Coronary artery (tissue), 2 donors: ENCODE measurements around the gene DPYSL3.

ENCODE experiments used
- DNase-seq: peaks from one replicate; pipeline ENCODE4 v3.0.0-alpha.2; 2017; ENCODE audit warnings: low spot score
- H3K27ac ChIP-seq, 2 donors: fragments of 200-600 bp; sonication (generic); one replicate each; pipeline ENCODE4 v1.5.1; 2016 to 2019
- H3K4me3 ChIP-seq: fragments of 200-600 bp; sonication (generic); 2 replicates; pipeline ENCODE4 v1.5.1; 2016; ENCODE audit warnings: mild to moderate bottlenecking, moderate library complexity
- CTCF ChIP-seq: fragments of 200-600 bp; sonication (generic); IDR thresholded peaks from one replicate; pipeline ENCODE4 v1.5.1; 2019; ENCODE audit warnings: antibody characterized with exemption

DPYSL3 gene

DNA sequence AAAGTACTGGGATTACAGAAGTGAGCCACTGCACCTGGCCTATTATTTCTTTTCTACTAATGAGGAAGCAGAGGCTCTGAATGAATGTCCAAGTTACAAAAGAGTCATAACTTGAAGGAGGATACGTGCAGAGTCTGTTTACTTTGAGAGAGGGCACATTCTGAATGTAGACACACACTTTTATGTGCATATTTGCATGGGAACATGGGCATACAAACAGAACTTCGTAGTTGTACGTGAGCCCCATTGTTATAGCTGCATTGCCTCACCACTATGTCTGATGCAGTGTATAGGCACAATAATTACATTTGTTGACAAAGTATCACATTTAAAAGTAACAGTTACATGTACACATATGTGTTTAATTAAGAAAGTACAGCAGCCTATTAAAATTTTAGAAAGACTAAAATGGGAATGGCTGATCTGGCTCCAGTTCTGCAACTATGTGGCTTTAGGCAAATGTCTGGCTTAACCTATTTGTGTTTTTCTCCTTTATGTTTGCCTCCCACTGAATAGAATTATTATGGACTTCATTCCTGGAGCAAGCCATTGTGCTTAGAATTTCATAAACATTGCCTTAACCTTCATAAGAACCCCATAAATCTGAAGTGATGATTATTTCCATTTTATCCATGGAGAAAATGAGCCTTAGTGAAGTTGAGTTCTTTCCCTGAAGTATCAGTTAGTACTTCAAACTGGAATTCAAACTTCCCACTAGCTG lies 3.0 kb upstream of the DPYSL3 start:
- Histone ChIP-seq H3K4me3 (no peak overlapping the region), H3K27ac (no peak overlapping the region)
- no peak for TF ChIP-seq CTCF
- no peak for DNase-seq

DNA sequence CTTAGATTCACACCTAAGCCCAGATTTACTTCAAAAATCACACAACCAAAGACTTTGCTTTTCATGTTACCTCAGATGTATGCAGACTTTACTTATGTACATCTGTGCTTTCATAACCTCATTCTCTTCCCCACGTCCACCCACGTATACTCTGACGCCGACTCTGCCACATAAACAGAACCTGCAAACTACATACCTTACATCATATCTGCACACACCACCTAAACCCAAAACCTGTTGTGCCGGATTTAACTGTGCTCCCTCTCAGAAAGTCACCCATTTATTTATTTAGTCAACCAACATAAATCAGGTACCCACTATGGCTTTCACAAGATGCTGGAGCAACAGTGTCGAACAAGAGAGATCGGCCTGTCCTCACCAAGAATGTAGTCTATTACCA lies 1.0 kb upstream of the DPYSL3 start:
- H3K4me3 ChIP-seq = no peak overlapping the region
- TF ChIP-seq CTCF = no peak
- no peak for DNase-seq
- no peak overlapping the region for H3K27ac ChIP-seq

DNA sequence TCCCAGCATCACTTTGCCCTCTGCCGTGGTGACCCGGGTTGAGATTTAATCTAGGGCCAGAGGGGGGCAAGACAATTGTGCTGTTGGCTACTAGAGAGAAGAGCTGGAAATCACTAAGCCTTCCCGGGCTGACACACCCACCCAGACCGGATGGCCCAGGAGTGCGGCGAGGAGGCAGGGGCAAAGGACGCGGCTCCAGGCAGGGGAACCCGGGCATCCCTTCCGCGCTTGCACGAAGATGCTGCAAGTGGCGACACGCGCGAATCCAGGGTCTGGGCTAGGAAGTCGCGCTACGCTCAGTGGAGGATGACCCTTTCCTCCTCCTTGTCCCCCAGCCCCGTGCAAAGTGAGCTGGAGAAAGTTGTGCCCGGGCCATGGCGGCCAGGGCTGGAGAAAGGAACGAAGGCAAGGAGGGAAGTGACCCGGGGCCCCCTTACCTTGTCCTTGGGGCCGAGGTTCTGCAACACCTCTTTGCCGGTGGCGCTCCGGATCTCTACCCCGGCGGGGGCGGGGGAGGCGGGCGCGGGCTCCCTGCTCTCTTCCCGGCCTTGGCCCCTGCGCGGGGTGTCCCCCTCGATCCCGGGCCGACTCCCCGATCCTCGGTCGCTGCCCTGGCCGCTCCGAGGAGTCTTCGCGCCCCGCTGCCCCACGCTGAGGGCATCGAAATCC lies 693 bp downstream of the DPYSL3 start:
- H3K27ac ChIP-seq = peak overlapping the region; percentile 49 to 75
- peak; percentile 74 for DNase-seq
- no peak for TF ChIP-seq CTCF
- H3K4me3 ChIP-seq = peak overlapping the region; percentile 73

DNA sequence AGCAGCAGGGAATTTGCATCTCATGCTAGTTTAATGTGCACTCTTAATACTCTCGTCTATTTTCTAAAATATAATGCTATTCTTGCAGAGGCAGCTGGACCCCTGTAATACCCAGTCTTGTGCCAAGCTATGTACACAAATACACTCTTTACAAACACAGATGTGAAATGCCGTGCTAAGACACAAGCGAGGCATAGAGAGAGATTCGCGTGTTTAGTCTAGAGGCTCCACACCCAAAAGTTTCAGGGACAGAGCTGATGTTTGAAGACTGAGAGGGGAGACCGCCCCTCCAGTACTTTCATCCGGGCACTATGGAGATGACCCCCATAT lies 1.2 kb downstream of the DPYSL3 start:
- Histone ChIP-seq H3K4me3 (peak overlapping the region; percentile 73), H3K27ac (peak overlapping the region; percentile 17 to 75)
- DNase-seq = no peak
- no peak for TF ChIP-seq CTCF

GRCh38 chr5:147507480-147508126 lies 2.3 kb downstream of the DPYSL3 start:
- DNase-seq = no peak
- peak overlapping the region; percentile 73 for H3K4me3 ChIP-seq
- H3K27ac ChIP-seq = peak overlapping the region; percentile 17 to 75
- TF ChIP-seq CTCF = no peak

- TF ChIP-seq CTCF = no peak
- Histone ChIP-seq H3K4me3 (no peak overlapping the region), H3K27ac (peak overlapping the region; percentile 46 to 69)
- no peak for DNase-seq
Measured at GRCh38 chr5:147504535-147504934, 5.3 kb downstream of the DPYSL3 start.
